ENCODE measurements around the gene FBXW8.
A peak's percentile ranks its signal among the peaks of the same experiment; 100 is the strongest.

FBXW8 gene

DNA sequence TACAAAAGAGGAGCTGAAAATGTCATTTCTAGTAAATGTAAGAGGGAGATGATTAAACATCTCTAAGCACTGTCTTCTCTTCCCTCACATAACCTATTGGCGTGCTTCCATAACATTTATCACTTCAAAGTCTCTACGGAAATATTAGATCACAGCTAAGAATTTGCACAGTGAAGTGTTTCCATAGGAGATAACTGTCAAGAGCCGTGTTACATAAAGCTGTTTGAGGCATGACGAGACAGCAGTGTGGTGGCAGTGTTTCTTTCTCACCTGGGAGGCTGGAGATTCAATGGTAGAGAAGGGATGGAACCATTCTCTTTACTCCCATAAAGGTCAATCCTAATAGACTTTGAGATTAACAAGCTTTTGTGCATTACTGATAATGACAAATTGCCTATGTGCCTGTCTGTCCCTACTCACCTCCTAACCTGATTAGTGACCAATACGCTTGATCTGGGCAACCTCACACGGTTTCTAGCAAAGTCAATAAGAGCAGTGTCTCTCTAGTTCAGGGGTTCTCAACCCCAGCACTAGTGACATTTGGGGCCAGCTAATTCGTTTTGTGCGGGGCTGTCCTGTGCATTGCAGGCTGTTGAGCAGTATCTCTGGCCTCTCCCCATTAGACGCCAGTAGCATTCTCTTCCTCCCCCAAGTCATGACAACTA is 35.3 kb downstream of the FBXW8 start:
- TF ChIP-seq ZFX (IDR thresholded peaks at IDR 0.05) (no peak), CTCF (conservative IDR thresholded peaks at IDR 0.05) (no peak)
- no peak overlapping the region for H3K27ac ChIP-seq

DNA sequence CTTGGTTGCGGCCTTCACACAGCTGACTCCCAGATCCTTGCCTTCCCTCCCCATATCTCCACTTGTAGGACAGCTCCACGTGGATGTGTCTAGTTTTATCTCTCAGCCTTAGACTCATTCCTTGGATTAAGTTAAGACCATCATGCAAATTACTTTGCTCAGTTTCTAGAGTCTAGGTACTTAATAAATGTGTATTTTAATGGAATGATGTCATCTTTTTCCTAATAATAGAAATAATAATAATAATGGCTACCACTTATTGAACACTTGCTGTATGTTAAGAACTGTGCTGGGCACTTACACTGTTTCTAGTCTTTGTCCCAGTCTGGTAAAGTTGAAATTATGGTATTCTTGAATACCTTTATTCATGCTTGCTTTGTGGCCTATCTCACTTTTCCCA is 37.5 kb downstream of the FBXW8 start:
- H3K27ac ChIP-seq: no peak overlapping the region
- TF ChIP-seq ZFX (IDR thresholded peaks at IDR 0.05): no peak
- no peak for TF ChIP-seq CTCF (conservative IDR thresholded peaks at IDR 0.05)

GRCh38 chr12:116950628-116951325 is 40.0 kb downstream of the FBXW8 start:
- TF ChIP-seq CTCF (conservative IDR thresholded peaks at IDR 0.05): no peak
- no peak for TF ChIP-seq ZFX (IDR thresholded peaks at IDR 0.05)
- H3K27ac ChIP-seq: no peak overlapping the region

- peak overlapping the region; percentile 18; the same call in 1 of the 2 replicates for H3K27ac ChIP-seq
- TF ChIP-seq CTCF (conservative IDR thresholded peaks at IDR 0.05) (no peak), ZFX (IDR thresholded peaks at IDR 0.05) (no peak)
Observed at GRCh38 chr12:116954710-116955381, 44.1 kb downstream of the FBXW8 start.

GRCh38 chr12:116955382-116956021 is 44.8 kb downstream of the FBXW8 start:
- peak overlapping the region; percentile 18; the same call in 1 of the 2 replicates for H3K27ac ChIP-seq

GRCh38 chr12:116958402-116959197 is 47.9 kb downstream of the FBXW8 start:
- no peak for TF ChIP-seq CTCF (conservative IDR thresholded peaks at IDR 0.05)
- H3K27ac ChIP-seq: no peak overlapping the region

More at GRCh38 chr12:116955382-116956021, 44.8 kb downstream of the FBXW8 start:
- TF ChIP-seq CTCF (conservative IDR thresholded peaks at IDR 0.05) (peak; percentile 71), ZFX (IDR thresholded peaks at IDR 0.05) (no peak)
